ES-I3 (cell line): ENCODE data around the gene CDC73.
"Not testable (repeated sequence)": the region's sequence is repeated elsewhere in the genome, so short reads cannot be mapped to it uniquely, and the experiment has no call there.

Source experiments
- H3K36me3 ChIP-seq: 2 replicates; pipeline ENCODE4 v1.6.1; 2013; ENCODE audit warnings: mild to moderate bottlenecking, low read length, control low read depth, moderate library complexity; ENCODE audit not compliant: insufficient read depth
- H3K4me1 ChIP-seq: 2 replicates; pipeline ENCODE4 v1.6.1; 2013; ENCODE audit warnings: mild to moderate bottlenecking, control low read depth, low read length; ENCODE audit not compliant: insufficient read depth
- H3K9ac ChIP-seq: 2 replicates; pipeline ENCODE4 v1.6.1; 2013; ENCODE audit warnings: low read depth, mild to moderate bottlenecking, low read length, moderate library complexity
- H3K9me3 ChIP-seq: 2 replicates; pipeline ENCODE4 v1.6.1; 2013; ENCODE audit warnings: mild to moderate bottlenecking, low read length, moderate library complexity; ENCODE audit not compliant: control insufficient read depth, insufficient read depth

CDC73 gene

DNA sequence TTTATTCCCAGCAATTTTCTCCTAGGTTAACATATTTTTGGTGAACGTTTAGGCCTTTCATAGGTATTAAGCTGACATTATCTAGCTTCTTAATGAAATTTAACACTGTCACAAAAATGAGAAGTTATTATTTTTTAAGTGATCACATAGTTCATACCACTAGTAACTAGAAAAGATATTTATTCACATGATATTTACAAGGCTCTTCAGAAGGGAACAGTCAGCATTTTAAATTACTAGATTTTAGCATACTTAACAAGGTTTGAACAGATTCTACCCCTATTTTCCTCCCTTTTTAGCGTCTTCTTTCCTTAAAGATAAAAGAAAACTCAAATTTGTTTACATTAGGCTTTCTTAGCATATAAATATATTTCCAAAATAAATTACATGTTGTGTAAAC, 130.1 kb downstream of the CDC73 start:
- H3K9me3 ChIP-seq = peaks cover 6% of the 10 kb centered on the region; the same call in 1 of the 2 replicates
- H3K9ac ChIP-seq = no peak overlapping the region
- H3K36me3 ChIP-seq = peaks cover 3% of the 10 kb centered on the region; the same call in 1 of the 2 replicates
- H3K4me1 ChIP-seq = no peaks in the 10 kb centered on the region

- Histone ChIP-seq H3K4me1 (no peaks in the 10 kb centered on the region), H3K9ac (no peak overlapping the region), H3K9me3 (no peaks in the 10 kb centered on the region), H3K36me3 (no peaks in the 10 kb centered on the region)
Measured at GRCh38 chr1:193256019-193256418, 134.2 kb downstream of the CDC73 start.

DNA sequence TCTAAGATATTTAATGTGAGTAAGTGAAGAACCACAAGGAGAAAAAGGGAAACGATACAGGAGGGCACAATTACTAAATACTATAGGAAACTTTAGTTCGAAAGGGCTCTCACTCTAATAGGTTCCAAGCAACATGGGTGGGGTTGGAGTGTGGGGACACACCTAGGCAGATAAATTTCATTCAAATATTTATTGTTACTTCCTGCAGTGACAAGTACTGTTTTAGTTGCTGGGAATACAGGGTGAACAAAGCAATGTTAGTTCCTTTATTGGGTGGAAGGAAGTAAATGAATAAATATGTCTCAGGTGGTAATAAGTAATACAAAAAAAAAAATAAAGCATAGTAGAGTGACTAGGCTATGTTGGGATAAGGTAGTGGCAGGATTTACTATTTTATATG, 137.8 kb downstream of the CDC73 start:
- H3K9ac ChIP-seq = no peak overlapping the region

GRCh38 chr1:193260056-193260745, 138.4 kb downstream of the CDC73 start:
- H3K9ac ChIP-seq = no peak overlapping the region

More for the DNA sequence above, 137.8 kb downstream of the CDC73 start:
- Histone ChIP-seq H3K9me3 (no peaks in the 10 kb centered on the region), H3K36me3 (no peaks in the 10 kb centered on the region), H3K4me1 (no peaks in the 10 kb centered on the region)

GRCh38 chr1:193260896-193261295, 139.1 kb downstream of the CDC73 start:
- no peaks in the 10 kb centered on the region for H3K9me3 ChIP-seq
- no peaks in the 10 kb centered on the region for H3K4me1 ChIP-seq
- no peak overlapping the region for H3K9ac ChIP-seq
- H3K36me3 ChIP-seq = no peaks in the 10 kb centered on the region

More at GRCh38 chr1:193260056-193260745, 138.4 kb downstream of the CDC73 start:
- no peaks in the 10 kb centered on the region for H3K9me3 ChIP-seq
- no peaks in the 10 kb centered on the region for H3K4me1 ChIP-seq
- H3K36me3 ChIP-seq = no peaks in the 10 kb centered on the region

- H3K9me3 ChIP-seq = no peaks in the 10 kb centered on the region
- H3K4me1 ChIP-seq = no peaks in the 10 kb centered on the region
- no peaks in the 10 kb centered on the region for H3K36me3 ChIP-seq
- H3K9ac ChIP-seq = no peak overlapping the region
Measured at GRCh38 chr1:193262661-193263060, 140.8 kb downstream of the CDC73 start.

DNA sequence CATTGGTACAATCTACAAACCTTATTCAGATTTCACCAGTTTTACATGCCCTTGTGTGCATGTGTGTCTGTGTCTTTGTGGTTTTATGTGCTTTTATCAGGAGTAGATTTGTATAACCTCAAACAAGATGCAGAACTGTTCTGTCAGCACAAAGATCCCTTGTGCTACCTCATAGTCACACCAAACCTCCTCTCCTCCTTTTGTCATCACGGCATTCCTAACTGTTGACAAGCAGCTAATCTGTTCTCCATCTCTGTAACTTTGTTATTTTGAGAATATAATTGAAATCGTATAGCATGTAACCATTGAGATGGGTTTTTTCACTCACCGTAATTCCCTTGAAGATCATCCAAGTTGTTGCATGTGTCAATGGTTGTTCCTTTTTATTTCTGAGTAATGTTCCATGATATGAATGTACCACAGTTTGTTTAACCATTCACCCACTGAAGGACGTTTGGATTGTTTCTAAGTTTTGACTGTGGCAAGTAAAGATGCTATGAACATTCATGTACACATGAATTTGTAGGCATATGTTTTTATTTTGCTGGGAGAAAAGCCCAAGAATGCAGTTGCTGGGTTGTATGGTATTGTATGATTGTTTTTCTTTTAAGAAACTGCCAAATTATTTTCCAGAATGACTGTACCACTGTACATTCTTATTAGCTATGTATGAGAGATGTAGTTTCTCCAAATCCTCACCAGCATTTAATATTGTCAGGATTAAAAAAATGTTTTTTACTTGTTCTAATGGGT, 142.7 kb downstream of the CDC73 start:
- Histone ChIP-seq H3K9ac (no peak overlapping the region), H3K36me3 (no peaks in the 10 kb centered on the region), H3K4me1 (no peaks in the 10 kb centered on the region), H3K9me3 (no peaks in the 10 kb centered on the region)

DNA sequence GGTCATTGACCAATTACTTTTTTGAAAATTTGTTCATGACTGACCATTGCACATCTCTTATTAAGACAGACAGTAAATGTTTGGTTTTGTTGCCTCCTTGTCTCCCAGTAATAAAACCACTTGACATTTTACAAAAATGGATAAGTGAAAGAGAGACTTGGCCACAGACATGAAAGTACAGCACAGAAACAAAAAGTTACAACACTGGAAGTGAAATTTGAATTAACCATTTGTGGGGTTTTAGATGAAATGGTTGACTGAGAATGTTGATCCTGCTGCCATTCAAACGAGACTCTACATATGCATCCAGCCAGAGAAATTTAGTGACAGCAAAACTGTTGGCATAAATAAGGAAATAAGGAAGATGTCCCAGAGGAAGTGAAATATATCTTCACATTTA, 143.9 kb downstream of the CDC73 start:
- no peaks in the 10 kb centered on the region for H3K36me3 ChIP-seq

DNA sequence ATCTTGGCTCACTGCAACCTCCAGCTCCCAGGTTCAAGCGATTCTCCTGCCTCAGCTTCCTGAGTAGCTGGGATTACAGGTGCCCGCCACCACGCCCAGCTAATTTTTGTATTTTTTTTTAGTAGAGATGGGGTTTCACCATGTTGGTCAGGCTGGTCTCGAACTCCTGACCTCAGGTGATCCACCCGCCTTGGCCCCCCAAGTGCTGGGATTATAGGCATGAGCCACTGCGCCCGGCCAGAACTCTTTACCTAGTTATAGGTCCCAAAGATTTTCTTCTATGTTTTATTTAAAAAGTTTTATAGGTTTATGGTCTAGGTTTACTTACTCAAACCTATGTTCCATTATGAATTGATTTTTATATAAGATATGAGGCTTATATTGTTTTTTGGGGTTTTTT, 145.0 kb downstream of the CDC73 start:
- not testable (repeated sequence) for H3K9ac ChIP-seq, H3K36me3 ChIP-seq, H3K9me3 ChIP-seq, H3K4me1 ChIP-seq

More for the DNA sequence above, 143.9 kb downstream of the CDC73 start:
- Histone ChIP-seq H3K9ac (no peak overlapping the region), H3K9me3 (no peaks in the 10 kb centered on the region), H3K4me1 (no peaks in the 10 kb centered on the region)

GRCh38 chr1:193270996-193271395, 149.2 kb downstream of the CDC73 start:
- no peak overlapping the region for H3K9ac ChIP-seq
- H3K36me3 ChIP-seq = no peaks in the 10 kb centered on the region
- H3K9me3 ChIP-seq = no peaks in the 10 kb centered on the region; the same call in 1 of the 2 replicates
- H3K4me1 ChIP-seq = no peaks in the 10 kb centered on the region

GRCh38 chr1:193275773-193276172, 153.9 kb downstream of the CDC73 start:
- no peaks in the 10 kb centered on the region; the same call in 1 of the 2 replicates for H3K9me3 ChIP-seq
- no peaks in the 10 kb centered on the region for H3K4me1 ChIP-seq
- no peaks in the 10 kb centered on the region for H3K36me3 ChIP-seq
- H3K9ac ChIP-seq = no peak overlapping the region

DNA sequence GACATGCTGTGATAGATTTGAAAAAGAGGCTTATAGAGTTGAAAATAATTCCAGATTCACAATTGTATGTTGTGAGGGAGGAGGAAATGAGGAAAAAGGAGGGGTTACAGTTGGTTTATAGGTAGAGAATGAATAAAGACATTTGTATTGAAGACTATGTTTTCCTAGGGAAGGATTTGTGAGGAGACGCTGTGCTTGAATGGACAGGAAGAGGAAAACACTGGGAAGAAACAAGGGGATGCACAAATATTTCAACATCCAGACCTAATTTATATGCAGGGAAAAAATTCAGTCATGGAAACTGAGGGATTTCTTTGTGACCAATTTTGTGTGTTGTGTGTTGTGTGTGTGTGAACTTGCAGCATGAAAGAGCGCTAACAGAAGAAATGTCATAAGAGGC, 157.1 kb downstream of the CDC73 start:
- no peaks in the 10 kb centered on the region for H3K36me3 ChIP-seq
- H3K9me3 ChIP-seq = no peaks in the 10 kb centered on the region
- peaks cover 9% of the 10 kb centered on the region; the same call in 1 of the 2 replicates for H3K4me1 ChIP-seq
- H3K9ac ChIP-seq = no peak overlapping the region

GRCh38 chr1:193281894-193282293, 160.1 kb downstream of the CDC73 start:
- H3K4me1 ChIP-seq = peaks cover 9% of the 10 kb centered on the region; the same call in 1 of the 2 replicates
- no peak overlapping the region for H3K9ac ChIP-seq
- H3K36me3 ChIP-seq = peaks cover 5% of the 10 kb centered on the region; the same call in 1 of the 2 replicates
- H3K9me3 ChIP-seq = peaks cover 4% of the 10 kb centered on the region; the same call in 1 of the 2 replicates

DNA sequence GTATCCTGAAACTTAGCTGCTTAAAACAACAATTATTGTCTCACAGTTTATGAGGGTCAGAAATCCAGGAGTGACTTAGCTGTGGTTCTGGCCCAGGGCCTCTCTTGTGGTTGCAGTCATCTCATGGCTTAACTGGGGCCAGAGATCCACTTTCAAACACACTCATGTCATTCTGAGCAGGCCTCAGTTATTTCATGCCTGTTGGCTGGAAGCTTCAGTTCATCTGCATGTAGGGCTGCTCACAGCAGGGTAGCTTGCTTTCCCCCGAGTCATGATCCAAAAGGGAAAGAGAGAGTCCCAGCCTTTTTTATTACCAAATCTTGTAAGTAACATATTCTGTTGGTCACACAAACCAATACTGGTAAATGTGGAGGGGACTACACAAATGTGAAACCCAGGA, 161.2 kb downstream of the CDC73 start:
- no peak overlapping the region for H3K9ac ChIP-seq
- peaks cover 4% of the 10 kb centered on the region; the same call in 1 of the 2 replicates for H3K9me3 ChIP-seq
- H3K4me1 ChIP-seq = peaks cover 9% of the 10 kb centered on the region; the same call in 1 of the 2 replicates
- peaks cover 5% of the 10 kb centered on the region; the same call in 1 of the 2 replicates for H3K36me3 ChIP-seq

DNA sequence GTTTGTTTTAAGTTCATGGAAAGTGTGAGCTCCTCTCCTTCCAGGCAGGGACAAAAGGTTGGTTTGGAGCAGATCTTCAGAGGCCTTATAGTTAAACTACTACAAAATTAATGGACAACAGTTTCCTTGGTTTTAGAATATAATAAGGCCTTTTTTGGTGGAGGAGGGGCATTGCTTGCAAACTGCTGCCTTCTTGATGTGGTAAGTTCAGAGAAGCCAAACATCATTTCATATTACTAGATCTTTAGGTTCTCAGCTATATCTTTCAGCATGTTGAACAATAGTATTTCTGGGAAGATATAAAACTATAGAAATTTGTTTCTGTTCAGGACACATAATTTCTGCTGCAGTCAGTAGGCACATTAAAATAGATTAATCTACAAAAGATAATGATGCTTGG, 162.4 kb downstream of the CDC73 start:
- no peak overlapping the region for H3K9ac ChIP-seq
- peaks cover 4% of the 10 kb centered on the region; the same call in 1 of the 2 replicates for H3K9me3 ChIP-seq
- peaks cover 9% of the 10 kb centered on the region; the same call in 1 of the 2 replicates for H3K4me1 ChIP-seq
- peaks cover 5% of the 10 kb centered on the region; the same call in 1 of the 2 replicates for H3K36me3 ChIP-seq
